ENCODE results near the gene BZW2. TPM values are rescaled to one million over a fixed set of nuclear protein-coding genes. Genes with fewer than 3 reads are reported as not detected.

Gene BZW2
- total RNA-seq, 6 experiments from 2014 or later, result 9.6 to 25.3 (median 12.1) TPM

GRCh38 chr7:16728811-16729210 lies 82.8 kb downstream of the BZW2 start:
- Histone ChIP-seq H3K27me3 (no peaks in the 10 kb centered on the region), H3K27ac (no peak overlapping the region), H3K36me3 (no peaks in the 10 kb centered on the region), H3K9me3 (no peaks in the 10 kb centered on the region), H3K4me1 (peaks cover 0 to 12% (median 3%) of the 10 kb centered on the region in 4 donors), H3K4me3 (no peak overlapping the region)
- ATAC-seq, result no peak
- WGBS (ENCODE audit: insufficient coverage, low coverage, low lambda C conversion rate, missing lambda C conversion rate), result 98% methylated on average over 6 of the region's 10 CpGs
- no peak for DNase-seq
- TF ChIP-seq CTCF (IDR thresholded peaks at IDR 0.05), result no peak
- intact Hi-C loops (cut with DNase I), result no loop called here

- Histone ChIP-seq H3K36me3 (no peaks in the 10 kb centered on the region), H3K27ac (no peak overlapping the region), H3K27me3 (no peaks in the 10 kb centered on the region), H3K4me1 (peaks cover 0 to 6% (median 3%) of the 10 kb centered on the region in 4 donors), H3K4me3 (no peak overlapping the region), H3K9me3 (no peaks in the 10 kb centered on the region)
- no peak for DNase-seq
- ATAC-seq, result no peak
- TF ChIP-seq CTCF (IDR thresholded peaks at IDR 0.05) (no peak), POLR2A (IDR thresholded peaks at IDR 0.05) (no peak)
- intact Hi-C loops (cut with DNase I), result no loop called here
- 86% methylated on average over 2 of the region's 2 CpGs for WGBS (ENCODE audit: insufficient coverage, low coverage, low lambda C conversion rate, missing lambda C conversion rate)
These were observed 83.6 kb downstream of the BZW2 start for GRCh38 chr7:16729541-16729940.

GRCh38 chr7:16730937-16731336 lies 85.0 kb downstream of the BZW2 start:
- H3K9me3 ChIP-seq, result no peaks in the 10 kb centered on the region
- TF ChIP-seq POLR2A (IDR thresholded peaks at IDR 0.05), result no peak
- TF ChIP-seq CTCF (IDR thresholded peaks at IDR 0.05), result no peak
- ATAC-seq (peak; percentile 21 to 61 (median 40)), DNase-seq (no peak)
- H3K4me1 ChIP-seq, result peaks cover 0 to 2% (median under 1%) of the 10 kb centered on the region in 4 donors
- H3K27ac ChIP-seq, result no peak overlapping the region
- WGBS (ENCODE audit: insufficient coverage, low coverage, low lambda C conversion rate, missing lambda C conversion rate), result no CpG with 5 or more reads among the region's 3 CpGs
- H3K4me3 ChIP-seq, result no peak overlapping the region
- H3K27me3 ChIP-seq, result no peaks in the 10 kb centered on the region
- no peaks in the 10 kb centered on the region for H3K36me3 ChIP-seq
- intact Hi-C loops (cut with DNase I), result no loop called here

GRCh38 chr7:16732828-16733227 lies 86.8 kb downstream of the BZW2 start:
- no peak for ATAC-seq
- 98% methylated on average over 4 of the region's 4 CpGs for WGBS (ENCODE audit: insufficient coverage, low coverage, low lambda C conversion rate, missing lambda C conversion rate)
- Histone ChIP-seq H3K4me1 (no peaks in the 10 kb centered on the region), H3K27ac (no peak overlapping the region), H3K9me3 (no peaks in the 10 kb centered on the region), H3K36me3 (no peaks in the 10 kb centered on the region), H3K27me3 (no peaks in the 10 kb centered on the region), H3K4me3 (no peak overlapping the region)
- DNase-seq, result no peak
- intact Hi-C loops (cut with DNase I), result no loop called here
- TF ChIP-seq CTCF (IDR thresholded peaks at IDR 0.05) (no peak), POLR2A (IDR thresholded peaks at IDR 0.05) (no peak)

- Histone ChIP-seq H3K36me3 (no peaks in the 10 kb centered on the region), H3K4me3 (no peak overlapping the region), H3K4me1 (no peaks in the 10 kb centered on the region), H3K9me3 (no peaks in the 10 kb centered on the region), H3K27ac (no peak overlapping the region), H3K27me3 (no peaks in the 10 kb centered on the region)
- DNase-seq (no peak), ATAC-seq (peak; percentile 80 to 90 (median 89))
- whole genome bisulfite sequencing (ENCODE audit: insufficient coverage, low coverage, low lambda C conversion rate, missing lambda C conversion rate), result 75% methylated on average over 7 of the region's 7 CpGs
- no peak for TF ChIP-seq CTCF (IDR thresholded peaks at IDR 0.05)
- no peak for TF ChIP-seq POLR2A (IDR thresholded peaks at IDR 0.05)
- intact Hi-C loops (cut with DNase I), result no loop called here
These were observed 88.3 kb downstream of the BZW2 start for GRCh38 chr7:16734148-16734726.

Data from right lobe of liver (tissue), 6 donors.